Cardiac septum (tissue), 1 donor: Measurements from ENCODE around the gene TBC1D8. TPM values are rescaled to one million over a fixed set of nuclear protein-coding genes. Genes with fewer than 3 reads are reported as not detected.

ENCODE experiments used
- DNase-seq: peaks from one replicate; pipeline ENCODE4 v3.0.0-alpha.2; 2020; ENCODE audit warnings: low spot score
- intact Hi-C: fragments of 100-400 bp; cut with DNase I; formaldehyde crosslinking; loops from one replicate; pipeline ENCODE4 v1.14.0; 2022
- total RNA-seq: library from RNA; stranded (reverse); fragmentation: NEBNext Ultra II Directional; extraction: Animal tissue kit (Norgen Biotek cat#: 25700); gene quantifications from one replicate; pipeline ENCODE4 v1.2.1, GENCODE V29; 2021
- donor health status: DM: no; HTN: no; CAD: no.

The TBC1D8 gene
- total RNA-seq, 1 donor from 2014 or later = 52.3 TPM

DNA sequence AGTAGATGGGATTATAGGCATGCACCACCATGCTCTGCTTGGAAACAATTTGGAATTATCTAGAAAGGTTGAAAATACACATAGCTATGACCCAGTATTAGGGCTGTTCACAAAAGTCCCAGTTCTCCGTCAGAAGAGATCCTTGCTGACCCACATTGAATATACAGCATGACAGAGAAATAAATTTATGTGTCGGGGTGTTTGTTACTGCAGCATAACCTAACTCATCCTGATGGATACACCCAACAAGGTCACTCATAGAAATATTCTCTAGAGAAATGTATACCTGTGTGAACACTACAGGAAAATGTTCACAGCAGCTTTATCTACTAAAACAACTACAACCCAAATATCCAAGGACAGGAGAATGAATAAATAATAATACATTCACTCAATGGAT, 9.0 kb downstream of the TBC1D8 start:
- intact Hi-C loops = no loop called here
- DNase-seq = no peak

DNA sequence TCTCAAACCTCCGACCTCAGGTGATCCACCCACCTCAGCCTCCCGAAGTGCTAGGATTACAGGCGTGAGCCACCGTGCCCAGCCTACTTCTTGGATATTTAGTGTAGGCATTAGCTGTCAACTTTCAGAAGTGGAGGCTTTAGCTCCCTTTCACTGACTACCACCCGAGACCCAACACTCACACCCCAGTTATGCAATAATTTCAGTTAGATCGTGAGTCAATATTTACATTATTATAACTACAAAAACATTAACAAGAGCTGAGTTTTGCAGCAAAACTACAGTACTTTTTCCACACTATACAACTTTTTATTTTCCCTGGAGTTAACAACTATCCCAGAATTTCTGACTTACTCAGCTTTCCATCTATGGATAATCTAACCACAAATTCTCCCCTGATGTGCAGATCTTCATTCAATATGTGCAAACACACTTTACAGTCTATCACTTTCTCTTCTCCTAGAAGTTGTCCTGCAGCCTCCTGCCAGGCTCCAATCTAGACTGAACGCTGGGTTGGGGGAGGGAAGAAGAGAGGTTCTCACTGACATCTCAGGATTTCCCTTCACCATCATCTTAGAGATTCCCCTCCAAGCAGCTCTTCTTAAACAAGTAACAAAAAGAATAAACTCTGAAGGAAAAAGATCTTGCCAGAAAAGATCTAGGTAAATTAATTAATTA, 10.1 kb downstream of the TBC1D8 start:
- intact Hi-C loops = no loop called here
- DNase-seq = no peak

DNA sequence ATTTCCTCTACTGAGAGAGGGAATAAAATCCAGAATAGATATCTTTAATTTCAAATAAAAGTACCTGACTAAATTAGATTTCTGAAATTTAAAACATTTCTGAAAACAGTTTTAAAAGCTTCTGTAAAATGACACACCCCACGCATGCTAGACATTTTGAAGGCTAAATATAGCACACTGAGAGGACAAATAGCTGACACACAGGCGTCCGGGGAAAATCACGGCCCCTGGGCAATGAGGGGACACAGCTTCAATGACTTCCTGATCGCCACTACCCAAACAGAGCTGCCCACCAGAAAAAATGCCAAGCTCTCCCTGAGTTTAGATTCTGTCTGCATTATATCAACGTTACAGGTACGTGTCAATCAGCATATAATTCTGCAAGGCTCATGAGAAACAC, 10.9 kb downstream of the TBC1D8 start:
- no peak for DNase-seq
- intact Hi-C loops = no loop called here

DNA sequence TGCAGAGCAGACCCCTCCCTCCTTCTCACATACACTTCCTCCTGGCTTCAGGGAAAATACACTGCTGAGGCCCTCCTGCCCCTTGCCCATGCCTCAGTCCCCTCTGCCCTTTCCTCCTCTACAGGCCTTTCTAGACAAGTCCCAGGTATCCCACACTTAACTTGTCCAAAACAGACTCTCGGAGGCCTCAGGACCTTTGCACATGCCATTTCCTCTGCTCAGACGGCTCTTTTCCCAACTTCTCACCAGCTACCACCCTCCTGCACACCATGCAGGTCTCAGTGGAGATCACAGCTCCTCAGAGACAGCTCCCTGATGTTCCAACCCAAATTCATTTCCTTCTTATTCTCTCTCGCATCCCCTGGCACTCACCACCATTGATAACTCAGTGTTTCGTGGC, 11.7 kb downstream of the TBC1D8 start:
- intact Hi-C loops = no loop called here

DNA sequence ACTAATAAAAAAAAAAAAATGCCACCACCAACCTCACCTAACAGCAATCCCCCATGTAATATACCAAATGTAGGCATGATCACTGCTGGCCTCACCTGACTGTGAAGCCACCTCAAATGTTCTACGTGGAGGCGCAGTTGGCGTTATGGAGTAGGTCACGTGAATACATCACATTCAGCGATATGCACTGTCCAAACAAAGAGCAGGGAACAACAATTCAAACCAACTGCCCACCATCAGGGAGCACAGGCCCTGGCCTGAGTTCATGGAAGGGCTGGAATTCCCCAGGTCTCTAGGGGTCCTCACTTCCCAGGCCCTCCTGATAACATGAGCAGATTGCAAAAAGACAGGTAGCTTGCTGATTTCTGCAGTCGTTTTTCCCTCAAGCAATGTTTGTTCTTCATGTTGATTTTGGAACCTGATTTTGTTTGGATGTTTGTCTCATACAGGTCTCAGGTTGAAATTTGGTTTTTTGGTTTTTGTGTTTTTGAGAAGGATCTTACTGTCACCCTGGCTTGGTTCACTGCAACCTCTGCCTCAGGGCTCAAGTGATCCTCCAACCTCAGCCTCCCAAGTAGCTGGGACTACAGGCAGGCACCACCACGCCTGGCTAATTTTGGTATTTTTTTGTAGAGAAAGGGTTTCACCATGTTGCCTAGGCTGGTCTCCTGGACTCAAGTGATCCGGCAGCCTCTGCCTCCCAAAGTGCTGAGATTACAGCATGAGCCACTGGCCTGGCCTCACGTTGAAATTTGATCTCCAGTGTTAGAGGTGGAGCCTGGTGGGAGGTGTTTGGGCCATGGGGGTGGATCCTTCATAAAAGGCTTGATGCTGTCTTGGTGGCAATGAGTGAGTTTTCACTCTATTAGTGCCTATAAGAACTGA, 15.5 kb downstream of the TBC1D8 start:
- DNase-seq = no peak
- intact Hi-C loops = no loop called here

More for the DNA sequence above, 11.7 kb downstream of the TBC1D8 start:
- no peak for DNase-seq

DNA sequence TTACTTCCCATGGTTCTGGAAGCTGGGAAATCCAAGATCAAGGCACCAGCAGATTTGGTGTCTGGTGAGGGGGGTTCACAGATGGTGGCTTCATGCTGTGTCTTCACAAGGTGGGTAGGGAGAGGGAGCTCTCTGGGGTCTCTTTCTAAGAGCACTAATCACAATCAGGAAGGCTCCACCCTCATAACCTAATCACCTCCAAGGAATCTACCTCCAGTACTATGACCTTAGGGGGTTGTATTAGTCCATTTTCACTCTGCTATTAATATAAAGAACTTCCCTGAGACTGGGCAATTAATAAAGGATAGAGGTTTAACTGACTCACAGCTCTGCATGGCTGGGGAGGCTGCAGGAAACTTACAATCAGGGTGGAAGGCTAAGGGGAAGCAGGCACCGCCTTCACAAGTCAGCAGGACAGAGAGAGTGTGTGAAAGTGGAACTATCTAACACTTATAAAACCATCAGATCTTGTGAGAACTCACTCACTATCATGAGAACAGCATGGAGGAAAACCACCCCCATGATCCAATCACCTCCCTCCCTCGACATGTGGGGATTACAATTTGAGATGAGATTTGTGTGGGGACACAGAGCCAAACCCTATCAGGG, 17.6 kb downstream of the TBC1D8 start:
- intact Hi-C loops = no loop called here

DNA sequence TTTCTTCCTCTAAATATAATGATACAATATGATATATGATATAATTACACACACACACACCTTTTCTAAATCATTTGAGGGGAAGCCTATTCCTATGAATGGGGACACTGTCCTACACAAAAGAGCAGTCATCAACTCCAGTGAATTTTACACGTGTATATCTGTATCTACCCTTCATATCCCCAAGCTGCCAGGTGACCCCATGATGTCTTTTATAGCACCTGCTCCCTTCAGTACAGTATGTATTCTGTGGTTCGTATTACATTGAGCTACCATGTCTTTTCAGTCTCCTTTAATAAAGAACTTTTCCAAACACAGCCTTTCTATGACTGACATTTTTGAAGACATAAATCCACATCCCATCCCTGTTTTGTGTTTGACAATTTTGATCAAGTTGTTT, 19.0 kb downstream of the TBC1D8 start:
- intact Hi-C loops = no loop called here

More for the DNA sequence above, 17.6 kb downstream of the TBC1D8 start:
- DNase-seq = no peak

DNA sequence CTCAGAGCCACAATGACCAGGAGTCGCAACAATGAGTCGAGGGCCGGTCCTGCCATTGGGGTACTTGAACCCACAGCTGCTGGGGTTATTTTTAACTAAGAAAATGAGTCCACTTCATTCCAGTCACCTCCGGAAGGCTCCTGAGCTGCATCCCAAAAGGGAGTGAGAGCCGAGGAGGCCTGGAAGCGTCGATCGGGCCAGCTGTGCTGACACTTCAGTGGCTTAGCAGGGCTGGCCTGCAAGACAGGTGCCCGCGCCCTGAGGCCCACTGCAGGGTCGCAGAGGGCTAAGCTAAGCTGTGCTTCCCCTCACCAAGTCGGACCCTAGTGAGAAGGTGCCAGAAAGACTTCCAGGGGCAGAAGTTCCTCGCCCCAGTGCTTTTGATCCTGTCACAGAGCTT, 21.1 kb downstream of the TBC1D8 start:
- intact Hi-C loops = no loop called here
- no peak for DNase-seq

More for the DNA sequence above, 19.0 kb downstream of the TBC1D8 start:
- no peak for DNase-seq

DNA sequence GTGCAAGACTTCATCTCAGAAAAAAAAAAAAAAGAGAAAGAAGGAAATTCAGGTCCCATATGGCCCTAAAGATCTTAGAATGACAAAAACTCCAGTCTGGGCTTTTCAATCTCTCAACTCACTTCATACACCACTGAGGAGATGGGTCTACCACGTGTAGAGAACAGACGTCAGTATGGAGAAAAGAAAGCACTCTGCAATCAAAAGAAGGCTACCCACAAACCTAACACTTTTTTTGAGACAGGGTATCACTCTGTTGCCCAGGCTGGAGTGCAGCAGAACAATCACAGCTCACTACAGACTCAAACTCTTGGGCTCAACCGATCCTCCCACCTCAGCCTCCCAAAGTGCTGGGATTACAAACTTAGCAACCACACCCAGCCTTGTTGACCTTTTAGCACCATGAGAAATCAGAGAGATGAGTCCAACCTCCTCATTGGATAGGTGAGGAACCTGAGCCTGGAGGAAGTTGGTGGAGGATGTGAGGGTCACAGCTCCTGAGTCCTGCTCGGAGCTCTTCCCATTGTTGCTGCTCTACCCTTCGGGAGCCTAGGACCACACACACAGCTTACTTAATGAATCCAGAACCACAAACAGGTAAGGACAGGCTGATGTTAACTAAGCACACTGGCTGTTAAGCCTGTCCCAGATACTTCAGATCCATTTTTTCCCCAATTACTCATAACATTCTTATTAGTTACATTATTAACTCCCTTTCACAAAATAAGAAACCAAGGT, 23.7 kb downstream of the TBC1D8 start:
- intact Hi-C loops = no loop called here
- no peak for DNase-seq

DNA sequence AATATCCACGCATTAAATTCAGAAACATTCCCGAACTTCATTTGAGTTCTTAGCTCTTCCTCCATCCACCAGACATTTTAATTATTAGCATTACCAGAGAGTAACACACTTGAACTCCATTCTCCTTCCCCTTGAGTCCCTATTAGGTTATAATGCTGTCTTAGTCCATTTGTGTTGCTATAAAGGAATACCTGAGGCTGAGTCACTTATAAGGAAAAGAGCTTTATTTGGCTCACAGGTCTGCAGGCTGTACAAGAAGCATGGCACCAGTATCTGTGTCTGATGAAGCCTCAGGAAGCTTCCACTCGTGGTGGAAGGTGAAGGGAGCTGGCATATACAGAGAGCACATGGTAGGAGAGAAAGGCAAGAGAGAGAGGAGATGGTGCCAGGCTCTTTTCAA, 25.4 kb downstream of the TBC1D8 start:
- intact Hi-C loops = loop anchor here (1.0 kb wide), 1 partner anchor 25 kb away; the partner anchor contains the start of gene TBC1D8
- DNase-seq = no peak

DNA sequence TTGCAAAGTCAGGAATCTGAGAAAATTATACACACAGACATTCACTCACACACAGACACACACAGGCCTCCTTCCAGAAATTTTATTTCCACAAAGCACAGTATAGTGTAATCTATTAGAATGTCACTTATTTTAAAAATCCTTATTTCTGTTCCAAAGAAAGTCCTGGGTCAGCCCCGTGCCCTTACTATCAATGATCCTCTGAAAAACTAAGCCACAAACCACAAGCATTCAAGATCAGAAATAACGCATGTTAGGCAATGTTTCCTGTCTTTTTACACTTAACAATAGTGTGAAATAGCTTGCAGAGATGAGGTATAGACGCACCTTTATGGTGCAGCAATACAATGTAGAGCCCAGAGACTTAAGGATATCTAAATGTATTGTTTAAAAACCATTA, 25.8 kb downstream of the TBC1D8 start:
- no peak for DNase-seq
- intact Hi-C loops = loop anchor here (1.0 kb wide), 1 partner anchor 26 kb away; the partner anchor contains the start of gene TBC1D8

DNA sequence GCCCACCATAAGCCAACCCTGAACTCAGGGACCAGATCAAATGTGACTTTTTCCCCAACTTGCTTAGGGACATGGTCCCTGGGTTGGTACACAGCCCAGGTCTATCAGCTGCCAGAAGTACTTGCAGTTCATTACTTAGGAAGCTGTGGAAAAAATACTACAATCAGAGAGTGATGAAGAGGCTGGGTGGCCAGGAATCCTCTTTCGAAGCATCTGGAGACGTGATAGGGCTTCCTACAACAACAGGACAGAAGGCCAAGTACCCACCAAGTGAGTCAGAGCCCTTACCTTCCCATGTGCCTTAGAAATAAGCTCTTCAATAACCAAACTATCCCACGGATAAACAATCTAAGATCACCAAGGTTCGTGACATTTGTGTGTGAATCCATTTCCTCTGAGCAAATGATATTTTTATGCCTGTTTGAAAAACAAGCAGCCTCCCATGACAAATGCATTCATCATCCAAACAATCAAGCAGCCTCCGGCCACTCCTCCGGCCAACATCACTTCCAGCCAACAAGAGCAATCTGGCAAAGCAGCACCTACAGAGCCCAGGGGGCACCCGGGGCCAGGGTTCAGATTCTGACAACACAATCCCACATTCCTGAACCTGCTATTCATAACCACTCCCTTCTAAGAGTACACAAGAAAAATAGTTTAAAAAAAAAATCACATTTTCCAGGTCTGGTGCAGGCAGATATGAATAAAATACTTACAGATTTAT, 26.4 kb downstream of the TBC1D8 start:
- DNase-seq = peak; percentile 81
- intact Hi-C loops = loop anchor here (1.0 kb wide), 1 partner anchor 26 kb away; the partner anchor contains the start of gene TBC1D8

DNA sequence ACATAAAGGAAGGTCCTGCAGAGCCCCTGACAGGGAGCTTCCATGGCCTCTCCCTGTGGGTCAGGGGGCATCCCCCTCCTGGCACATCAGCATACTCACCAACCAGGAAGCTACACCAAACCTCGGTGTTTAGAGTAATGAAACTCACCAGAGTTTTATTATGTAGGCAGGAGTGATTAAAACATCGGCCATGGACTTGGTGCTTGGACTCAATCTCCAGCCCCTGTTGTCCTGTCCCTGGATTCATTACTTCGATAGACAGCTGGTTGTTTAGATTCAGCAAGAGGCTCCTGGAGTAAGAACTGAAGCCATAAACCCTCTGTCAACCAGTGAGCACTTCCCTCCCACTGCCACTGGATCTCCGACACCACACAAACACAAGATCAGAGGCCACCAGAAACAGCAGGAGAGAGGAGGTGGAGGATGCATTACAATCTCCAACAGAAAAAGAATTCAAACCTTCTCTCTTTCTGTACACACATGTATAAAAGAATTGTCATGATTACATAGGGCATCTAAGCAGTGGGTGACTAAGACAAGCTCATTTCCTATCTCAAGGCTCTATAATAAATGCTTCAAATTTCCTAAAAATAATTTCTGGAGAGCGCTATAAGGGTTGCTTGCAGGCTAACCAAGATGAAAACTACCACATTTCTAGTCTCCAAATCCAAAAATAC, 27.2 kb downstream of the TBC1D8 start:
- no peak for DNase-seq
- intact Hi-C loops = no loop called here

DNA sequence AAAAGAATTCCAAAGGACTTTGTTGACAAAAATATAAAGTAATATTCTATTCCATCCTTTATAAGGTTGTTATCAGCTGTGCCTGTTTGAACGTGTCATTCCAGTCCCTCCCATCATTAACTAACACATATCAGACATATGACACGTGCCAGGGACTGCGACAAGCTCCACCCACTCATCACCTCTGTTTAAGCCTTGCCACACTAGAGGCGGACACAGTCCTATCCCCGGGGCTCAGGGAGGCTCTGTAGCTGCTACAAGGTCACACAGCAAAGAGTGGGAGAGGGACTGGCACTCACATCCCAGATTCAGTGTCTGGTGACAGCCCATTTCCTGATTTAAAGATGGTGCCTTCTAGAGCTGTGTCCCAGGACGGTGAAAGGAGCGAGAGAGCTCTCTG, 30.0 kb downstream of the TBC1D8 start:
- intact Hi-C loops = no loop called here

DNA sequence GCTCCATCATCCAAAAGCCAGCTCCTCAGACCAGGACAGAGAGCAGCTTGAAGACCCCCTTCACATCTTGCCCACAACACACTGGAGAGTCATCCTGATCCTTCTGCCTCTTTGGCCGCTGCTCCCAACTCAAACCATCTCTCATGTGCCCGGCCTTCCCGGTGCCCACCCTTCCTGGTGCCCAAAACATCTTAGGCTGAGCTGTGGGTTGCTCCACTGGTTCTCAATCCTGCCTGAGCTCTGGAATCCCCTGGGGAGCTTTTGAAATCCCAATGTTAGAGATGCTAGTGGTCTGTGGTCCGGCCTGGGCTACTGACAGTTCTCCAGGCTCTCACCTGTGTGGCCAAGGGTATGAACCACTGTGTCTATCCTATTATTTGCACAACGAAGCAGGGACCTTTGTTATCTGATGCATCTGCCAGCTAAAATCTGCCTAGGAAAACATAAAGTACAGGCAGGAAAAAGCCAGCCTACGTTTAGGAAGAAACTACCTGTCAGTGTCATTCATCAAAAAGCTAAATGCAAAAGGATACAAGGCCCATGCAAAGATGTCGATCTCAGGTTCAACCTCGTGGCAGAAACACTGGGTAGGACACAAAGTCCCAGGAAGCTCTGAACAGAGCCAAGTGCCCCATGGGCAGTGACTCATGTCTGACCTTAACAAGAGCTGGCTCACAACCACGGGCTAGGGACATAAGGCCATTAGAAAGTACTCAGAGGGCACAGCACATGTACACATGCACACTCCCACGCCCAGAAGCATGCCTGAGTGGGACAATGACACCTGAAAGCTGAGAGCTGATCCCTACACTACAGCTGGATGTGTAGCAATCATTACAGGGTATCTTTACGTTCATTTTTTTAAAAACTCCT, 30.8 kb downstream of the TBC1D8 start:
- peak; percentile 85 for DNase-seq
- intact Hi-C loops = no loop called here

More for the DNA sequence above, 30.0 kb downstream of the TBC1D8 start:
- DNase-seq = no peak

DNA sequence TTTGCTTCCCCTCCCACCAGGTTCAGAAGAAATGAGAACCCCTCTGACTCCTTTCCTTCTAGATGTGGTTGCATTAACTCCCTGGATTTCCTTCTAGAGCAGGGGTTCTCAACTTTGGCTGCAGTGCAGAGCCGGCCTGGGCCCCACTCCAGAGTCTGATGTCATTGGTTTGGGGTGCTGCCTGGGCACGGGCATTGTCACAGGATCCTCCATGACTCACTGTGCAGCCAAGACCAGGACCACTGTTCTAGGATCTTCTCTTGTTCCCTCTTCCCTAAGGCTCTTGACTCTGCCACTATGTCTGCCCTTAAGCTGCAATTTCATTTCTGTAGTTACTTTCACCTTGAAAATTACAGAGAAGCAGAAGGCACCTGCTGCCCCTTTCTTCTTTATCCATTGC, 31.8 kb downstream of the TBC1D8 start:
- no peak for DNase-seq
- intact Hi-C loops = loop anchor here (10.0 kb wide), 1 partner anchor 305 kb away; no protein-coding TSS in a partner anchor

DNA sequence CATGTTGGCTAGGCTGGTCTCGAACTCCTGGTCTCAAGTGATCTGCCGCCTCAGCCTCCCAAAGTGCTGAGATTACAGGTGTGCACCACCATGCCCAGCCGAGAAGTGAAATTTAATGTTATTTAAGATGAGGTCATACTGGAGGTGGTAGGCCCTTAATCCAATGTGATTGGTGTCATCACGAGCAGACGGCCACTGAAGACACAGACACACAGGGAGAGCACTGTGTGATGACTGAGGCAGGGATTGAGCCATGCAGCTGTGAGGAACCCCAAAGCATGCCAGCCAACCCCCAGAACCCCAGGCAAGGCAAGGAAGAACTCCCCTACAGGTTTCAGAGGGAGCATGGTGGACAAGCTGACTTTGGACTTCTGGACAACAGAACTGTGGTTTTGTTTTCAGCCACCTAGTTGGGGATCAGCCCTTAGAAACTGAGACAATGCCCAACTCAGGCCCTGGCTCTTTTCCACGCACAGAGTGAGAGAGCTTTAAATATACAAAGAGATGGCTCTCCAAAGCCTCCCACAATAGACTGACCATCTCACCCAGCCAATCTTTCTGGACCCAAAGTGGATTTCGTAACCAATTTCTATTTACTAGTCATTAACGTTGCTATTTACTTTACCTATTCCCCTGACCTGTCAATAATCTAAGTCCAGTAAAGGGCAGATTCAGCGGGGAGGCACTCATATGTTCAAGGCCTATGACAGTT, 34.2 kb downstream of the TBC1D8 start:
- no peak for DNase-seq

More for the DNA sequence above, 34.2 kb downstream of the TBC1D8 start:
- intact Hi-C loops = loop anchor here (10.0 kb wide), 1 partner anchor 302 kb away; no protein-coding TSS in a partner anchor
